Psoas muscle (tissue), 8 donors: ENCODE data around the gene NDUFB2. TPM values are rescaled to one million over a fixed set of nuclear protein-coding genes. Genes with fewer than 3 reads are reported as not detected.

ENCODE experiments used
- ATAC-seq, 4 donors: fragments of 200-7000 bp; cut with Tn5 transposase; one replicate each; pipeline ENCODE4 v1.9.1; 2020; ENCODE audit warnings: moderate library complexity in 3 of 4, mild to moderate bottlenecking in 2 of 4
- DNase-seq, 2 donors: peaks; one replicate each; pipeline ENCODE4 v3.0.0-alpha.2; 2020
- H3K27ac ChIP-seq: fragments of 200-600 bp; one replicate; pipeline ENCODE4 v1.8.0; 2022
- H3K27me3 ChIP-seq, 3 donors: fragments of 200-600 bp in 1 of 3; one replicate each; pipeline versions ENCODE4 v1.6.1 to v1.8.0; 2013 to 2022; ENCODE audit warnings: low read length in 2 of 3, mild to moderate bottlenecking in 2 of 3, moderate library complexity in 1 of 3; ENCODE audit not compliant: insufficient read depth in 3 of 3
- H3K36me3 ChIP-seq, 2 donors: fragments of 200-600 bp in 1 of 2; one replicate each; pipeline versions ENCODE4 v1.6.1 to v1.8.0; 2013 to 2022; ENCODE audit warnings: low read depth in 1 of 2, mild to moderate bottlenecking in 1 of 2, moderate library complexity in 1 of 2; ENCODE audit not compliant: insufficient read depth in 1 of 2
- H3K4me1 ChIP-seq: fragments of 200-600 bp; one replicate; pipeline ENCODE4 v1.8.0; 2022
- H3K4me3 ChIP-seq: fragments of 200-600 bp; one replicate; pipeline ENCODE4 v1.8.0; 2022; ENCODE audit warnings: mild to moderate bottlenecking
- H3K9me3 ChIP-seq: fragments of 200-600 bp; one replicate; pipeline ENCODE4 v1.8.0; 2022
- CTCF ChIP-seq: fragments of 200-600 bp; IDR thresholded peaks from one replicate; pipeline ENCODE4 v1.8.0; 2022; ENCODE audit warnings: antibody characterized with exemption
- WGBS, 3 donors: extraction: QIAGEN DNeasy Blood & Tissue Kit; methylation state at CpG; one replicate each; pipeline versions ENCODE4 v1.1.6 to v1.1.7; 2013; 5-methylcytosine and 5-hydroxymethylcytosine counted together
- intact Hi-C, 2 donors: fragments of 100-400 bp; cut with DNase I; formaldehyde crosslinking; loops; one replicate each; pipeline versions ENCODE4 v1.11.0 to v1.14.2; 2022
- polyA plus RNA-seq, 3 donors: library from polyadenylated mRNA; stranded (reverse); fragments of 200-250 nt; gene quantifications; one replicate each; pipeline ENCODE4 v1.2.3, GENCODE V29; 2013
- total RNA-seq, 4 donors: library from RNA; stranded (reverse); fragmentation: NEBNext Ultra II Directional in 2 of 4; extraction: Animal tissue kit (Norgen Biotek cat#: 25700) in 2 of 4; gene quantifications; one replicate each; pipeline versions ENCODE4 v1.2.1 to v1.2.4, GENCODE V29; 2021 to 2023
- donor health status: healthy with polysubstance abuse.
- donor health status: DM: no; HTN: no; CAD: no; lungs with moderate emphysema.
- donor health status: Bipolar disorder and iron deficiency.
- donor health status: healthy.
- donor health status: DM: yes; HTN: yes; CAD: no.
- donor health status: DM: no; HTN: no; CAD: no.
- donor health status: DM: no; HTN: no; CAD: no.
- donor health status: DM: yes; HTN: yes; CAD: no.

The NDUFB2 gene
- total and polyA plus RNA-seq, 7 donors: 320 to 768 (median 481) TPM

- Histone ChIP-seq H3K27ac (no peak overlapping the region), H3K4me1 (no peaks in the 10 kb centered on the region), H3K9me3 (no peaks in the 10 kb centered on the region), H3K36me3 (peaks cover 0 to 45% of the 10 kb centered on the region in 2 donors), H3K4me3 (no peak overlapping the region), H3K27me3 (no peaks in the 10 kb centered on the region)
- intact Hi-C loops: no loop called here
- TF ChIP-seq CTCF: no peak
- ATAC-seq: no peak
- WGBS, 3 donors: 87 to 91% (median 90%) methylated on average over 6 of the region's 6 CpGs
- DNase-seq: no peak
Measured at GRCh38 chr7:140745266-140746058, 49.0 kb downstream of the NDUFB2 start.

GRCh38 chr7:140746751-140747150, 50.2 kb downstream of the NDUFB2 start:
- Histone ChIP-seq H3K4me1 (no peaks in the 10 kb centered on the region), H3K4me3 (no peak overlapping the region), H3K9me3 (no peaks in the 10 kb centered on the region), H3K27me3 (no peaks in the 10 kb centered on the region), H3K36me3 (peaks cover 0 to 50% of the 10 kb centered on the region in 2 donors), H3K27ac (no peak overlapping the region)
- ATAC-seq: no peak
- intact Hi-C loops: no loop called here
- TF ChIP-seq CTCF: no peak
- WGBS, 3 donors: 100% methylated on average over 2 of the region's 2 CpGs
- DNase-seq: no peak

- H3K4me1 ChIP-seq: no peaks in the 10 kb centered on the region
- no peak overlapping the region for H3K4me3 ChIP-seq
- H3K9me3 ChIP-seq: no peaks in the 10 kb centered on the region
- H3K36me3 ChIP-seq: peaks cover 0 to 56% of the 10 kb centered on the region in 2 donors
- DNase-seq: no peak
- WGBS, 3 donors: 91 to 98% (median 92%) methylated on average over 1 of the region's 1 CpG
- no peaks in the 10 kb centered on the region for H3K27me3 ChIP-seq
- H3K27ac ChIP-seq: no peak overlapping the region
- no peak for ATAC-seq
- intact Hi-C loops: no loop called here
- no peak for TF ChIP-seq CTCF
Measured at GRCh38 chr7:140752533-140752932, 56.0 kb downstream of the NDUFB2 start.

GRCh38 chr7:140754506-140754905, 58.0 kb downstream of the NDUFB2 start:
- no peak overlapping the region for H3K27ac ChIP-seq
- intact Hi-C loops: no loop called here
- 74 to 81% (median 77%) methylated on average over 3 of the region's 3 CpGs for WGBS, 3 donors
- no peak for TF ChIP-seq CTCF
- no peak for ATAC-seq
- H3K27me3 ChIP-seq: no peaks in the 10 kb centered on the region
- peaks cover 0 to 37% of the 10 kb centered on the region in 2 donors for H3K36me3 ChIP-seq
- no peaks in the 10 kb centered on the region for H3K9me3 ChIP-seq
- H3K4me3 ChIP-seq: no peak overlapping the region
- DNase-seq: no peak
- no peaks in the 10 kb centered on the region for H3K4me1 ChIP-seq

Other genes starting within 250 kb of the NDUFB2 start
- gene MKRN1, start 217.2 kb upstream of the NDUFB2 start, total RNA-seq: 10 to 100 TPM; 58.3 to 82.0 (median 69.3) TPM
- 10 to 100 TPM; 27.0 to 59.1 (median 44.5) TPM for gene MKRN1, start 217.2 kb upstream of the NDUFB2 start, polyA plus RNA-seq
- gene DENND2A, start 55.9 kb upstream of the NDUFB2 start, total RNA-seq: 1 to 10 TPM; 3.8 to 8.7 (median 6.0) TPM
- gene DENND2A, start 55.9 kb upstream of the NDUFB2 start, polyA plus RNA-seq: 1 to 10 TPM; 2.7 to 3.2 (median 2.7) TPM
- gene ADCK2, start 23.8 kb upstream of the NDUFB2 start, total RNA-seq: 10 to 100 TPM; 10.7 to 18.1 (median 12.4) TPM
- gene ADCK2, start 23.8 kb upstream of the NDUFB2 start, polyA plus RNA-seq: 10 to 100 TPM; 12.0 to 26.4 (median 14.2) TPM
- gene BRAF, start 228.2 kb downstream of the NDUFB2 start, total RNA-seq: 10 to 100 TPM; 16.8 to 22.6 (median 19.0) TPM
- 1 to 10 TPM; 5.0 to 7.9 (median 5.3) TPM for gene BRAF, start 228.2 kb downstream of the NDUFB2 start, polyA plus RNA-seq